Activated T-helper 9 cell treated with anti-CD3 and anti-CD28 coated beads, Interleukin-2, amount 50 U/mL, for 16 hours (primary cell): ENCODE data around the gene MED13.
"Not testable (repeated sequence)": the region's sequence is repeated elsewhere in the genome, so short reads cannot be mapped to it uniquely, and the experiment has no call there.

Source experiments
- DNase-seq: peaks from one replicate; pipeline ENCODE4 v3.0.0-alpha.2; 2020; ENCODE audit warnings: low read depth

The MED13 gene

DNA sequence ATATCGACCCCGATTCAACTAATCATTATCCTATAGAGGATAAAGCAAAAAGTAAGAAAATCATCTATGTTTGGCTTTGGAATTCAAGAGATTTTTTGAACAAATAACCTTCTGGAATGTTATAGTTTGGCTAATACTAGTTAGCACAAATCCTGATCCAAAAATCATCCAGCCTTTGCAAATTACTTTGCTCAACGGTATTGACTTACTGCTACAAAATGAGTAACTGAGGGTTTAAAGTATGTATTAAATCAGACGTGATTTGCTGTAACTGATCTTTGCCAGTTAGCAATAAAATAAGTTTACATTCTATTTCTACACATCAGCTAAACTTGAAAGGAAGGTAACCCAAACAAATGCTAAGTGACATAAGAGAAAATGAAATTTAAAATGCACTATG, 6.5 kb downstream of the MED13 start:
- DNase-seq, result no peak

DNA sequence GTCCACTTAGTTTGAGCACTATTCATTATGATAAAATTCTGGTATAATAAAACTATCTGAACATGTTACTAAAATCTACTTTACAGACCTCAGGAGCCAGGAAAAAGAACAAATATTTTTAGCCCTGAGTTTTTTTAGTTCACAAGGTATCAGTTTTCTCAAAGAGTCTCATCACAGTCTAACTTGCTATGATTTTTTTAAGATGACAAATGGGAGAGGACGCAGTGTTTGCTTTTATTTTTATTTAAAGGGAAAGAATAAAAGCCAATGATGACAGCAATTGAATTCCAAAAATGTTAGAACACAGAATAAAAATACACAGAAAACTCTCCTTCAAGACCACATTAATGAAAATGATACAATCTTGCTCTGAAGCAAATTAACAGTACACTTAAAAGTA, 7.4 kb downstream of the MED13 start:
- no peak for DNase-seq

DNA sequence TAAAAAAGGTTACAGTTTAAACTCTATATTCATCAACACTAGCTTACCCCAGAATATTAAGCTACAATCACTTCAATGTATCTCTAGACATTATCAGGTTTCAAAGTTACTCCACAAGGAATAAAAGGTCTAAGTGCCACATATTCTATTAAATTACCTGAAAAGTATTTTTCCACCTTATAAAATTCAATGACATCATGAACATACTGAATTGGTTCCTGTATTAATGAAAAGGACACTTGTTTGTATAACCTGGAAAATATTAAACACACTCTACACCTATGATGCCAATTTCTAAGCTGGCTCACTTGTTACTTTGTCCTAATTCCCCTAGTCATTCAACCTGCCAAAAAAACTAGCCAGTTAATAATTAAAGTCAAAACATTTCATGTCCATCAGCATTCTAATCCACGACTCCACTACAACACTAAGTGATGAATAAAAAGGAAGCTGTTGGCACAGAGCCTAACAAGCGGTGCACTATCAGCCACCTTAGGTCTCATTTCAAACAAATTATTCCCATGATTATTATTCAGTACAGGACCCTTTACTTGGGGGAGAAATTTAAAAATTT, 12.2 kb downstream of the MED13 start:
- DNase-seq, result no peak

DNA sequence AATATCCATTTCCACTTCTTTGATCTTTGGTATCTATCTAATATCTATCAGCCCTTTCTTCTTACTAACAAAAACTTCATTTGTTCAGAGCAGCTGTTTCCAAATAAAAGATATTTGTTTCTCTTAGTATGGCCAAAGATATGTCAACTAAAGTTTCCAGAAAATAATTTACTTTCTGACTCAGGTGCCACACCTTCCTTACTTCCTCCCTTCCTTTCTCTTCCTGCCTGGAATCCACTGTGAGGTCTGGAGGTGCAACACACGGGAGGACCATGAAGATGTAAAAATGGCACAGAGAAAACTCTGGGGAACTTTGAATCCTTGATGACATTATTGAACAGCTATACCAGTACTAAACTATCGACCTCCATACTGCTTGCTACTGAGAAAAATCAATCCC, 14.0 kb downstream of the MED13 start:
- no peak for DNase-seq

DNA sequence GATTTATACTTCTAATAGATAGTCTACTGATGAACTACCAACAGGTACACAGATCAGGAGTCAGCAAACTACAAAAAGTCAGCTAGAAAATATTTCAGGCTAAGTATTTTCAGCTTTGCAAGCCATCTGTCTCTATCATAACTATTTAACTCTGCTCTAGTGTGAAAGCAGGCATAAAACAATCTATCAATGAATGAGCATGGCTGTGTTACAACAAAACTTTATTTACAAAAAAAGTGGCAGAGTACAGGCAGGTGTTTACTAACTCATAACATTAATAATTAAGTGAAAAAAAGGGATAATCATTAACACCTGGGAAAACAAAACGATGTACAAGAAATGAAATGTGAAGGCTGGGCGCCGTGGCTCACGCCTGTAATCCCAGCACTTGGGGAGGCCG, 15.8 kb downstream of the MED13 start:
- DNase-seq, result no peak

DNA sequence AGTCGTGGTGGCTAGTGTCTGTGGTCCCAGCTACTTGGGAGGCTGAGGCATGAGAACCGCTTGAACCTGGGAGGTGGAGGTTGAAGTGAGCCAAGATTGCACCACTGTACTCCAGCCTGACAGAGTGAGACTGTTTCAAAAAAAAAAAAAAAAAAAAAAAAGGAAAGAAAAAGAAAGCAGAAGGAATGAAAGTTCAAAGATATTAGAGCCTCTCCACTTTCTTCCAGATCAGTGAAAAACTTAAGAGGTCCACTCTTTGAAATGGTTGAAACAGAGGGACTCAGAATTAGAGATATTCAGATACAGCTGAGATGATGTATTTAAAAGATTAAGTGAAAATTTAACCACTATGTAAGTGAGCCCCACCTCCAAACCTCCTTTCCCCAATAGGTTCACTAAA, 16.8 kb downstream of the MED13 start:
- DNase-seq, result no peak

DNA sequence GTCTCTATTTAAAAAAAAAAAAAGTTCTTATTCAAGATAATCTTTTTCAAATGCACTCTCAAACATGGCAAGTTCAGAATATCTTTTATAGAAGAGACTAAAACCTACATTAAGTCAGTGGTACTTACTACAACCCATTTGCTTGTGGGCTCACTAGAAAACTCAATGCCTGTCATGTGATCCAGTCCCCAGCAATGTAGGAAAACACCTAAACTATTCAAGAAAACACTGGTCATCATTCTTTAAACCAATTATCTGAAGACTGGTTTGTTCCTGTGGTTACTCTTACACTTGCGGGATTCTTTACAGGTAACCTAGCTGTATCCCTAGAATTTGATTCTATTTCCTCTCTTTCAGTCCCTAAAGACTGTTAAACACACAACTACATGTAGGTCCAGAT, 19.6 kb downstream of the MED13 start:
- no peak for DNase-seq

DNA sequence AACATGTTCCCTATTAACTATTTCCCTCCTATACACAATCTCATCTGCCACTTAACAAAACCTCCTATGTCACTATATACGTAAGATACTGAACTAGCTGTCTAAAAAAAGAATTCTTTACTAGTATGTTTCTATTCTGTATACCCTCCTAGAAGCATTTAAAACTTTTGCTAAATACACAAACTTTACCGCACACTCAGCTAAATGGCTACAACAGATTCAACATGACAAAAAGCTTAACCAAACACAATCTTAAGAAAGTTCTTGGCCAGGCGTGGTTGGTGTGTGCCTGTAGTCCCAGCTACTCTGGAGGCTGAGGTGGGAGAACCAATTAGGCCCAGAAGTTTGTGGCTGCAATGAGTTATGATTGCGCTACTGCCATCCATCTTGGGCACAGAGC, 20.0 kb downstream of the MED13 start:
- no peak for DNase-seq

DNA sequence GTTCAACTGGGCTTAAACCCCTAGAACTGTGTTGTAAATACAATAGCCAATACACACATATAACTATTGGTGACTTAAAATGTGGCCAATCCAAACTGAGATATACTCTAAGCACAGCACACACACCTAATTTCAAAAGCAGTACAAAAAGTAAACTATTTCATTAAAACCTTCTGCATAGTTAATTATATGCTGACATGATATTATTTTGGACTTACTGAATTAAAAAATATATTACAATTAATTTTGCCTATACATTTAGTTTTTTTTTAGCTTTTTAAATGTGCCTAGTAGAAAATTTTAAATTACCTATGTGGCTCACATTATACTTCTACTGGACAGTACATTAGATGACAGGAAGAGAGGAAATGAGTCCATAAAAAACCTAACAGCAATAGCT, 21.5 kb downstream of the MED13 start:
- DNase-seq, result no peak

DNA sequence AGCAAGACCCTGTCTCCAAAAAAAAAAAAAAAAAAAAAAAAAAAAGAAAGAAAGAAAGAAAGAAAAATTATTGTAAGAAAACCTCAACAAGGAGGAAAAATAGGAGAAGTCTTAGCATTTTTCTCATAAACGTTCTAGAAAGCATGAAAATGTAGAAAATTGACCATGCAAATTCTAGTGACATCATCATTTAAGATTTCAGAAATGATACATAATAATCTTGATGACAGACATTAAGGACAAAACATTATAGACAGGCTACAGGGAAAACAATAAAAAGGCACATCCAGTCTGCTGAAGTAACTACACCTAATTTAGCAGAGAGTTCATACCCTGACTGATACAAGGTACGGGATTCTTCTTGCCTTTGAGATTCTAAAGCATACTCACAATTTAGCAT, 21.9 kb downstream of the MED13 start:
- DNase-seq, result no peak

DNA sequence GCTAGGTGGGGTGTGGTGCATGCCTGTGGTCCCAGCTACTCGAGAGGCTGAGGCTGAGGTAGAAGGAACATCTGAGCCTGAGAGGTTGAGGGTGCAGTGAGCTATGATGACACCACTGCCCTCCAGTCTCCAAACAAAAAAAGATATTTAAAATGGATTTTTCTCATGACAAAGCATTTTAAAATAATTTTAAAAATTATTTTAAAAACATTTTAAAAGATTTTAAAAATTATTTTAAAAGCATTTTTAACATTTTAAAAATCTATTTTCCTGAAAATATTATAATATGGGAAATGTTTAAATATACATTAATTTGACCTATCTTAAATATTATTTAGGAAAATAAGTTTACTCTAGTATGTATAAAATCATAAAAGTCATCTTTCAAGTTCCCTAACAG, 26.8 kb downstream of the MED13 start:
- no peak for DNase-seq

DNA sequence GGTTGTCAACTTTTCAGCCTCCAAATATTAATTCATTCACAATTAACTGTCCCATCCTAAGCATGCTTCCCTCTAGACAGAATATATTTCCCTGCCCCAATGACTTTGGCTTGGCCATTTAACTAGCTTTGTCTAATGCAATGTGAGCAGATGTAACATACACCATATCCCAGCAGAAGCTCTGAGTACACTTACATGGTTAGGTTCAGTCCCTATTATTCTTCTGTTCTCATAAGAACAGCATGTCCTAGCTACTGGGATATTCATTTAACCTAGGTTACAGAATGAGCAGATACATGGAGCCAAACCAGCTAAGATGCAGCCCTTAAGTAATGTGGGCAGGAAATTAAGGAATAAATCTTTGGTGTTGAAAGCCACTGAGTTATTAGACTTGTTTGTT, 31.8 kb downstream of the MED13 start:
- DNase-seq, result no peak

DNA sequence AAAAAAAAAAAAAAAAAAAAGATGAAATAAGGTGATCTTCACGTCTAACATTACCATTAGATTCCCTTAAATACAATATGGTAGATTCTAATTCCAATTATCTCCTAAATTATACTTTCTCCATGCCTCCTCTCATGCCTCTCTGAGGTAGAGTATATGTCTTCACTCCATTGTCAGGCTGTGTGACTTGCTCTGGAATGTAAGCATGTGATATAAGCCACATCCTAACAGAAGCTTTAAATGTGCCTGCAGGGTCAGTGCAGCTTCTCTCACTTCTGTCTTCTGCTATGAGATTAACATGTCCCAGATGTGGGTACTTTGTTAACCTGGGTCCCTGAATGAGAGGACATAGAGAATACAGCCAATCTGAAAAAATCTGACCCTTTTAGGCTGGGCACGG, 32.6 kb downstream of the MED13 start:
- DNase-seq, result no peak

DNA sequence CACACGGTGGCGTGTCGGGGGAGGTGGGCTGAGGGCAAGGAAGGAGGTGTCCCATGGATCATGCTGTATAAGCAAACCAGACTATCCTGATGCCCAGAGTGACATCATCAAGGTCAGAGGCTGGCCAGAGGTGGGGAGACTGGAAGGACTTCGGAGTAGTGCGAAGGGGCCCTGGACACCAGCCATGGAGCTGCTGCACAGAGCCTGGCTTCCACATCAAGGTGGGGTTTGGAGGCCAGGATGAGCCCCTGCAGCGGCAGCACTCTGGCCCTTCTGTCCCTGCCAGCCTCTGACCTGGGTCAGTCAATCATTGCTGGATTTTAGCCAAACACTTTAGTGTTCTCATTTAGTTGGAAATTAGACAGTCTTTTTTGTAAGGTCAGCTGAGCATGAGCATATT, 34.8 kb downstream of the MED13 start:
- DNase-seq, result no peak

DNA sequence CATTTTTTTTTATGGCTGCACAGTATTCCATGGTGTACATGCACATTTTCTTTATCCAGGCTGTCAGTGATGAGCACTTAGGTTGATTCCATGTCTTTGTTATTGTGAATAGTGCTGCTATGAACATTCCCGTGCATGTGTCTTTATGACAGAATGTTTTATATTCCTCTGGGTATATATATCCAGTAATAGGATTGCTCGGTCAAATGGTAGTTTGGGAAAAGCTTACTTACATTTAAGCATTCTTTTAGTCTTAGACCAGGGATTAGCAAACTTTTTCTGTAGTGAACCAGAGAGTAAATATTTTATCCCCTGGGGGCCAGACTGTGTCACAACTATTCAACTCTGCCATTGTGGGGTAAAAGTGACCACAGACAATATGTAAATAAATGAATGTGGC, 40.2 kb downstream of the MED13 start:
- no peak for DNase-seq

DNA sequence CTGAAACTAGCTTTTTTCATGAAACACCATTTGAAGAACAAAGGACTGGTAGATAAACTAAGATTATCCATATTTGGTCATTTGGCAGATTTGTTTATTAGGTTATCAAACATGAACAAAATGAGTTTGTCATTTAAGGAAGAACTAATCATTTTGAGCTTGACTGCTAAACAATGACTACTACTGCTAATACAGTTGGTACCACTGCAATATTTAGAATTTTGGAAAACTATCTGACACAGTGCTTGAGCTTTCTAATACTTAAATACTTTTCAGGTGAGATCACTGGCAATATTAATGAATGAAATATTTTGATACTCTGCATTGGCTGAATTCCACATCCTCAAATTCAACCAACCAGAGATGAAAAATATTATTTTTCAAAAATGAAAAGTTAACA, 47.2 kb downstream of the MED13 start:
- DNase-seq, result no peak

DNA sequence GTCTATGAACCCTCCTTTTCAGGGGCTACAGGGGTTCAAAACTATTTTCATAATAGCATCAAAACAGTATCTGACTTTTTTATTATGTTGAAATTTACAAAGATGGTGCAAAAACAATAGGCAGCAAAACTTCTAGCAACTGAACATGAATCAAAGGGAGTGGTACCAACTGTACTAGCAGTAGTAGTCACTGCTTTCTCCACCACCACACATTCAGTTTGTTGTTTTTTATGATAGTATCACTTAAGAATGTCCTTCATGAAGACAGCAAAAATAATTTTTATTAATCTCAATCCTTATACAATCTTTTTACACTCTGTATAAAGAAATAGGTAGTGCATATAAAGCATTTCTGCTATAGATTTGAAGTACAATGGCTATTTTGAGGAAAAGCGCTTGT, 47.6 kb downstream of the MED13 start:
- no peak for DNase-seq

DNA sequence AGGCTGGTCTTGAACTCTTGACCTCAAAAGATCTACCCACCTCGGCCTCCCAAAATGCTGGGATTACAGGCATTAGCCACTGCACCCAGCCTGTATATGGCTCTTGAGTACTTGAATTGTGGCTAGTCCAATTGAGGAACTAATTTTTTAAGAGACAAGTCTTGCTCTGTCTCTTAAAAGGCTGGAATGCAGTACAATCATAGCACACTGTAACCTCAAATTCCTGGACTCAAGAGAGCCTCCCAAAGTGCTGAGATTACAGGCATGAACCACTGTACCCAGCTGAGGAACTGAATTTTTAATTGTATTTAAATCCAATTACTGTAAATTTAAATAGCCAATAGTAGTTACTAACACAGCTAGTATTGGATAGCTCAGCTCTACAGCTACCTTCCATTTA, 50.6 kb downstream of the MED13 start:
- no peak for DNase-seq

DNA sequence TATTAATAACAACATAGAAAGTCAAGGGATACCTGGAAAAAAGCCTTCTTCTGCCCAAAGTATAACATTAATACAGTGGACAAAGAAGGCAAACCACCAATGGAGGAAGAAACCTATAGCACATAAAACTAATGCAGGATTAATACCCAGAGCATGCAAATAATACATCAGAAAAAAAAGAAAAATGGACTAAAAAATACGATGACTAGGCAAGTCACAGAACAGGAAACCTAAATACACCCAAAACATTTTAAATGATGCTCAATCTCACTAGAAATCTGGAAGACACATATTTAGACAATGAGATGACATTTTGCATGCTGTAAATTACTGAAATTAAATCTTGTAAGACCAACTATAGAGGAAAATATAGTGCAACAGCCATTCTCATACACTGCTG, 55.9 kb downstream of the MED13 start:
- DNase-seq, result no peak

DNA sequence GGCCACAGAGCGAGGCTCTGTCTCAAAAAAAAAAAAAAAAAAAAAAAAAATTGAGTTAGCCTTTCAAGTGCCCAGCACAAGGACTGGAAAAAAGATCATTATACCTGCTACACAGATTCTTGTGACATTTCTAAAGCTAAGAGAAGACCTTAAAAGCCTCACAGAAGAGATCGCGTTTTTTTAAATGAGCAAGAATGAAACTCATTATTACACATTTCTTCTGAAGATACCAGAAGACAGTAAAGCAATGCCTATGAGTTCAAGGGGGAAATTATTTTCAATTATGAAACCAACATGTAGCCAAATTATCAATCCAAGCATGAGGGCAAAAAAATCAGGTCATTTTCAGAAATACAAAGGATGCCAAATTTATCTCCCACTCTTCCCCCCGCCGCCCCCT, 56.8 kb downstream of the MED13 start:
- no peak for DNase-seq

DNA sequence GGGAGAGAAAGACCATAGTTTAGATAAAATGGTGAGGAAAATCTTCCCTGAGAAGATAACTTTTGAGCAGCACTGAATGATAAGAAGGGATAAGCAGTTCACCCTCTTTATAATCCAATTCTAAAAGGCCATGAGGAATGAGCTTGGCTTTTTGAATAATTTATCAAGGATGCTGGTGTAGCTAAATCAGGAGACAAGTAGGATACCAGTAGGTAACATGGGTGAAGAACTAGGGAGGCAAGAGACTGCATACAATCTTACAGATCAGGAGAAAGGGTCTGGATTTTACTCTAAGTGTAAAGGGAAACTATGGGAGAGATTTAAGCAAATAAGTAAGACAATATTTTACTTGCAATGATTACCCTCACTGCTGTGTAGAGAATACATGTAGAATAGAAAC, 60.7 kb downstream of the MED13 start:
- no peak for DNase-seq

DNA sequence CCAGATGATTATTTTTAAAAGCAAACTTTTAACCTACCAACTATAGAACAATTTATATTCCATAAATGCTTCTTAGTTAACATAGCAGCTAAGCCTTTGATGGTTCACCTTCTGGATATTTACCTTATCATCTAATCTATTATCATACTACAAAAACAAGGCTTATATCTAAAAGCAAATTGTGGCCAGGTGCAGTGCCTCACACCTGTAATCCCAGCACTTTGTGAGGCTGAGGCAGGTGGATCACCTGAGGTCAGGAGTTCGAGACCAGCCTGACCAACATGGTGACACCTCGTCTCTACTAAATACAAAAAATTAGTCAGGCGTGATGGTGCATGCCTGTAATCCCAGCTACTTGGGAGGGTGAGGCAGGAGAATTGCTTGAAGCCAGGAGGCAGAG, 61.9 kb downstream of the MED13 start:
- not testable (repeated sequence) for DNase-seq

DNA sequence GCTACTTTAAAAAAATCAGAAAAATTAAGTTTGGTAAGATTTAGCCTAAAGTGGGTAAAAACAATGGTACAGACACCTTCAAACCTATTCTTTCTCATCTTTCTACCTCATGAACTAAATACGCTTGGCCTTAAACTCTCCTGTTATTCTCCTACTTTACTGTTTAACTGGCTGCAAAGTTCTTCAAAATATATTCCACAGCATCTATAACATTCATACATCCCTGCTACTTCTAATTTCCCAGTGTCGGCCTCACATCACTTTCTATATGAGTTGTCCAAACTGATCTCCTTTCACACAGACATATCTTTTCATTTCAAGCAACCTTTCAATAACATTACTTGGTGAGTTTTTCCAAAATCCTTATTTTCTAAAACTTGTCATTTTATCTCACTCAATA, 64.0 kb downstream of the MED13 start:
- DNase-seq, result no peak

DNA sequence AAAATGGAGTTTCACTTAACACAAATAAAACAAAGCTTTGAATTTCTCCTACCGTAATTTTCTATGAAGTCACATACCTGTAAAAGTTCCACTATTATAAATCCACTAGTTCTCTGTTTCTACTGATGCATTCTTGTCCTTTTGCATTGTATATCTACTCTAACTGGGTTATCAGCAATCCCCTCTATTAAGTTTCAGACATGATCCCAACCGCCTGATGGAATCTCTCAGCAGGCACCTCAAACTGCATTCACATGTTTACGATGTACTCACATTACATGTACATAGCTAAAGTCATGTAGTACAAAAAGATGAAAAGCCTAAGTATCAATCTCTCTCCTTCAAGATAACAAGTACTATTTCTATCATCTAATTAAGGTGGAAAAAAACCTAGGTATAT, 64.9 kb downstream of the MED13 start:
- no peak for DNase-seq

DNA sequence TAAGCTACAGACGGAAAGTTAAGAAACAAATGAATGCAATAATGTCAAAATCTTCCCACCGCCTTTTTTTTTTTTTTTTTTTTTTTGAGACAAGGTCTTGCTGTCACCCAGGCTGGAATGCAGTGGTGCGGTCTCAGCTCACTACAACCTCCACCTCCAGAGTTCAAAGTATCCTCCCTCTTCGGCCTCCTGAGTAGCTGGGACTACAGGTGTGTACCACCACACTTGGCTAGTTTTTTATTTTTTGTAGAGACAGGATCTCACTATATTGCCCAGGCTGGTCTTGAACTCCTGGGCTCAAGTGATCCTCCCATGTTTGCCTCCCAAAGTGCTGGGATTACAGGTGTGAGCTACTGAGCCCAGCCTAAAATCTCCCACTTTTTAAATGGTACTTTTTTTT, 66.5 kb downstream of the MED13 start:
- not testable (repeated sequence) for DNase-seq
